GM12878 (cell line): Measurements from ENCODE around the gene FLNC. TPM values are rescaled to one million over a fixed set of nuclear protein-coding genes. Genes with fewer than 3 reads are reported as not detected.

Experiments
- BACH1 ChIP-seq: fragments of 450-650 bp; IDR thresholded peaks from 2 replicates; pipeline ENCODE4 v1.6.1; 2017; ENCODE audit warnings: mild to moderate bottlenecking, borderline replicate concordance
- CBX5 ChIP-seq: sonication (generic); IDR thresholded peaks from 2 replicates; pipeline ENCODE4 v1.6.1; 2016; ENCODE audit warnings: low read depth, moderate library complexity, mild to moderate bottlenecking, inconsistent platforms
- CREM ChIP-seq: IDR thresholded peaks from 2 replicates; pipeline ENCODE4 v1.6.1; 2014; ENCODE audit warnings: antibody characterized with exemption, low read depth
- ESRRA ChIP-seq: IDR thresholded peaks from 2 replicates; pipeline ENCODE4 v1.6.1; 2012; ENCODE audit warnings: mild to moderate bottlenecking, low read length, improper control_type of control experiment
- ETV6 ChIP-seq, 2 experiments: fragments of 450-650 bp in 1 of 2; IDR thresholded peaks in 1 of 2; conservative IDR thresholded peaks in 1 of 2; 2 replicates each; pipeline ENCODE4 v1.6.1; 2014; ENCODE audit warnings: antibody characterized with exemption in 1 of 2, borderline replicate concordance in 1 of 2, low read depth in 1 of 2, mild to moderate bottlenecking in 1 of 2, moderate library complexity in 1 of 2
- FOXM1 ChIP-seq: IDR thresholded peaks from 2 replicates; pipeline ENCODE4 v1.6.1; 2012; ENCODE audit warnings: low read depth, mild to moderate bottlenecking, inconsistent platforms, low read length, moderate library complexity
- IKZF1 ChIP-seq: fragments of 450-650 bp; conservative IDR thresholded peaks from 2 replicates; pipeline ENCODE4 v1.6.1; 2017; ENCODE audit warnings: antibody characterized with exemption, mild to moderate bottlenecking
- IKZF2 ChIP-seq, 2 experiments: fragments of 450-650 bp; IDR thresholded peaks; 2 replicates each; pipeline ENCODE4 v1.6.1; 2017; ENCODE audit warnings: mild to moderate bottlenecking in 2 of 2, moderate library complexity in 2 of 2
- JUNB ChIP-seq: IDR thresholded peaks from 2 replicates; pipeline ENCODE4 v1.6.1; 2016; ENCODE audit warnings: antibody characterized with exemption, mild to moderate bottlenecking
- KDM1A ChIP-seq: fragments of 200-600 bp; sonication (generic); IDR thresholded peaks from 2 replicates; pipeline ENCODE4 v1.6.1; 2016; ENCODE audit warnings: borderline replicate concordance
- LARP7 ChIP-seq: fragments of 450-650 bp; IDR thresholded peaks from 2 replicates; pipeline ENCODE4 v1.6.1; 2017; ENCODE audit warnings: mild to moderate bottlenecking
- MEF2B ChIP-seq: fragments of 450-650 bp; IDR thresholded peaks from 2 replicates; pipeline ENCODE4 v1.6.1; 2018; ENCODE audit warnings: mild to moderate bottlenecking, moderate library complexity; ENCODE audit not compliant: partially characterized antibody, poor library complexity, severe bottlenecking
- NFYB ChIP-seq: IDR thresholded peaks from 2 replicates; pipeline ENCODE4 v1.6.1; 2011; ENCODE audit warnings: low read depth, mild to moderate bottlenecking, low read length, improper control_type of control experiment, moderate library complexity; ENCODE audit not compliant: insufficient read depth
- PAX5 ChIP-seq: IDR thresholded peaks from 2 replicates; pipeline ENCODE4 v1.6.1; 2011; ENCODE audit warnings: low read depth, low read length, borderline replicate concordance
- RB1 ChIP-seq: fragments of 450-650 bp; formaldehyde crosslinking; IDR thresholded peaks from 2 replicates; pipeline ENCODE4 v1.6.1; 2017; ENCODE audit warnings: mild to moderate bottlenecking, borderline replicate concordance
- RUNX3 ChIP-seq: IDR thresholded peaks from 2 replicates; pipeline ENCODE4 v1.6.1; 2012; ENCODE audit warnings: low read length, inconsistent platforms
- SMARCA5 ChIP-seq: fragments of 450-650 bp; IDR thresholded peaks from 2 replicates; pipeline ENCODE4 v1.6.1; 2017; ENCODE audit warnings: mild to moderate bottlenecking
- SP1 ChIP-seq: IDR thresholded peaks from one replicate; pipeline ENCODE4 v1.6.1; 2011; ENCODE audit warnings: low read depth, low read length
- SUPT20H ChIP-seq: IDR thresholded peaks from 2 replicates; pipeline ENCODE4 v1.6.1; 2011; ENCODE audit warnings: low read depth, mild to moderate bottlenecking, low read length, moderate library complexity, borderline replicate concordance; ENCODE audit not compliant: control insufficient read depth
- TCF12 ChIP-seq: IDR thresholded peaks from 2 replicates; pipeline ENCODE4 v1.6.1; 2011; ENCODE audit warnings: low read depth, mild to moderate bottlenecking, low read length
- WRNIP1 ChIP-seq: IDR thresholded peaks from 2 replicates; pipeline ENCODE4 v1.6.1; 2011; ENCODE audit warnings: low read depth, low read length, improper control_type of control experiment, borderline replicate concordance
- YY1 ChIP-seq: IDR thresholded peaks from 2 replicates; pipeline ENCODE4 v1.6.1; 2011; ENCODE audit warnings: low read depth, mild to moderate bottlenecking, low read length
- ZNF274 ChIP-seq: IDR thresholded peaks from one replicate; pipeline ENCODE4 v1.8.0; 2011; ENCODE audit not compliant: insufficient read length, insufficient read depth
- polyA plus RNA-seq, 11 experiments: library from polyadenylated mRNA; depleted of rRNA in 4 of 11; unstranded in 6 of 11; stranded (reverse) in 5 of 11; fragments of >200 nt; fragmentation: Nextera tagmentation in 4 of 11; fragmentation: Illumina TruSeq in 1 of 11; extraction: Ambion mirVana in 4 of 11; extraction: Trizol in 1 of 11; gene quantifications; 1 replicate in 1 of 11; 2 replicates in 10 of 11; pipeline versions ENCODE4 v1.2.1 to v1.2.3, GENCODE V29; 2011 to 2016; ENCODE audit warnings: inconsistent platforms in 2 of 11, missing spikeins in 2 of 11, low read depth in 1 of 11
- total RNA-seq, 4 experiments: library from RNA; depleted of rRNA in 3 of 4; stranded (reverse); fragments of >200 nt in 3 of 4; fragmentation: Illumina TruSeq in 1 of 4; extraction: Trizol in 1 of 4; gene quantifications; 2 replicates each; pipeline versions ENCODE4 v1.2.1 to v1.2.3, GENCODE V29; 2013 to 2021
- TF ChIP-seq, protein P1 (sequence below): fragments of 450-650 bp; IDR thresholded peaks from 2 replicates; pipeline ENCODE4 v1.6.1; 2016; ENCODE audit warnings: mild to moderate bottlenecking
- TF ChIP-seq, protein P2 (sequence below): fragments of 450-650 bp; IDR thresholded peaks from 2 replicates; pipeline ENCODE4 v1.6.1; 2017; ENCODE audit warnings: mild to moderate bottlenecking, moderate library complexity
- TF ChIP-seq, protein P3 (sequence below): IDR thresholded peaks from 2 replicates; pipeline ENCODE4 v1.6.1; 2011; ENCODE audit warnings: mild to moderate bottlenecking, low read depth, low read length, moderate library complexity; ENCODE audit not compliant: insufficient replicate concordance

FLNC gene
- total and polyA plus RNA-seq, 10 of the 15 experiments (the other 5 are each of a cell fraction or from before 2014, with no cell fraction given): 0.01 to 0.21 (median 0.06) TPM; not detected in 3

DNA sequence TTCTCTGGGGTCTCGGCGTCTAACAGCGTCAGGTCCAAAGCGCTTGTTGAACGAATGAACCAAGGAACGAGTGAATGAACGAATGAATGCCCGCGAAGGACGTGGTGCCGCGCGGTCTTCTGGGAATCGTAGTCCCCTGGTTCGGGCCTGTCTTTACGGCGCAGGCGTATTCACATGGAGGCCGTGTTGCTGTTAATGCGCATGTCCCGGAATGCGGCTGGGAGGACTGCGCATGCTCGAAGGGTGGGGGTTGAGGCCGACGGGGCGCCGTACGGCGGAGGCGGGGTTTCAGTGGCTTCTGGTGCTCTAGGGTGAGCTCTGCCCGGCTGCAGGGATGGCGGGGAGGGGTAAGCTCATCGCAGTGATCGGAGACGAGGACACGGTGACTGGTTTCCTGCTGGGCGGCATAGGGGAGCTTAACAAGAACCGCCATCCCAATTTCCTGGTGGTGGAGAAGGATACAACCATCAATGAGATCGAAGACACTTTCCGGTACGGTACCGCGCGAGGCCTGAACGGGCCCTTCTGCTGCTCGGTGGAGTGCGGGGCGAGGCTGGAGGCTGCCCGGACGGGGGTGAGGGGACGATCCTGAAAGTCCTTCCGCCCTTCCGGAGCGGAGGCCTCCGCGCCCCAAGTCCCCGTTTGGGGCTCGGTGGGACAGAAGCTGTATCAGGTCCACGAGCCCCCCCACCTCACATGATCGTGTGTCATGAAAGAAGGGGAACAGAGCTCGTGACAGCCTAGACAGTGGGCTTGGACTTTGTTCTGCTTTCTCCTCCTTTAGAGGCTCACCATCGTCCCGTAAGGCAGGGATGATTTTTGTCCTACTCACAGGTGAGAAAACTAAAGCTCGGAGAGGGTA, 32.6 kb downstream of the FLNC start, which contains the start of gene ATP6V1F (continued):
- TF ChIP-seq, protein P1, sequence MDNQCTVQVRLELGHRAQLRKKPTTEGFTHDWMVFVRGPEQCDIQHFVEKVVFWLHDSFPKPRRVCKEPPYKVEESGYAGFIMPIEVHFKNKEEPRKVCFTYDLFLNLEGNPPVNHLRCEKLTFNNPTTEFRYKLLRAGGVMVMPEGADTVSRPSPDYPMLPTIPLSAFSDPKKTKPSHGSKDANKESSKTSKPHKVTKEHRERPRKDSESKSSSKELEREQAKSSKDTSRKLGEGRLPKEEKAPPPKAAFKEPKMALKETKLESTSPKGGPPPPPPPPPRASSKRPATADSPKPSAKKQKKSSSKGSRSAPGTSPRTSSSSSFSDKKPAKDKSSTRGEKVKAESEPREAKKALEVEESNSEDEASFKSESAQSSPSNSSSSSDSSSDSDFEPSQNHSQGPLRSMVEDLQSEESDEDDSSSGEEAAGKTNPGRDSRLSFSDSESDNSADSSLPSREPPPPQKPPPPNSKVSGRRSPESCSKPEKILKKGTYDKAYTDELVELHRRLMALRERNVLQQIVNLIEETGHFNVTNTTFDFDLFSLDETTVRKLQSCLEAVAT: peak; percentile 68
- TF ChIP-seq BACH1: no peak
- no peak for TF ChIP-seq IKZF2 (IDR thresholded peaks at IDR 0.05)
- TF ChIP-seq WRNIP1: no peak
- no peak for TF ChIP-seq FOXM1
- TF ChIP-seq SMARCA5: peak; percentile 28; the same call in 1 of the 2 replicates
- no peak for TF ChIP-seq NFYB
- peak; percentile 83; the same call in 1 of the 2 replicates for TF ChIP-seq CREM
- TF ChIP-seq JUNB: no peak
- TF ChIP-seq, protein P2, sequence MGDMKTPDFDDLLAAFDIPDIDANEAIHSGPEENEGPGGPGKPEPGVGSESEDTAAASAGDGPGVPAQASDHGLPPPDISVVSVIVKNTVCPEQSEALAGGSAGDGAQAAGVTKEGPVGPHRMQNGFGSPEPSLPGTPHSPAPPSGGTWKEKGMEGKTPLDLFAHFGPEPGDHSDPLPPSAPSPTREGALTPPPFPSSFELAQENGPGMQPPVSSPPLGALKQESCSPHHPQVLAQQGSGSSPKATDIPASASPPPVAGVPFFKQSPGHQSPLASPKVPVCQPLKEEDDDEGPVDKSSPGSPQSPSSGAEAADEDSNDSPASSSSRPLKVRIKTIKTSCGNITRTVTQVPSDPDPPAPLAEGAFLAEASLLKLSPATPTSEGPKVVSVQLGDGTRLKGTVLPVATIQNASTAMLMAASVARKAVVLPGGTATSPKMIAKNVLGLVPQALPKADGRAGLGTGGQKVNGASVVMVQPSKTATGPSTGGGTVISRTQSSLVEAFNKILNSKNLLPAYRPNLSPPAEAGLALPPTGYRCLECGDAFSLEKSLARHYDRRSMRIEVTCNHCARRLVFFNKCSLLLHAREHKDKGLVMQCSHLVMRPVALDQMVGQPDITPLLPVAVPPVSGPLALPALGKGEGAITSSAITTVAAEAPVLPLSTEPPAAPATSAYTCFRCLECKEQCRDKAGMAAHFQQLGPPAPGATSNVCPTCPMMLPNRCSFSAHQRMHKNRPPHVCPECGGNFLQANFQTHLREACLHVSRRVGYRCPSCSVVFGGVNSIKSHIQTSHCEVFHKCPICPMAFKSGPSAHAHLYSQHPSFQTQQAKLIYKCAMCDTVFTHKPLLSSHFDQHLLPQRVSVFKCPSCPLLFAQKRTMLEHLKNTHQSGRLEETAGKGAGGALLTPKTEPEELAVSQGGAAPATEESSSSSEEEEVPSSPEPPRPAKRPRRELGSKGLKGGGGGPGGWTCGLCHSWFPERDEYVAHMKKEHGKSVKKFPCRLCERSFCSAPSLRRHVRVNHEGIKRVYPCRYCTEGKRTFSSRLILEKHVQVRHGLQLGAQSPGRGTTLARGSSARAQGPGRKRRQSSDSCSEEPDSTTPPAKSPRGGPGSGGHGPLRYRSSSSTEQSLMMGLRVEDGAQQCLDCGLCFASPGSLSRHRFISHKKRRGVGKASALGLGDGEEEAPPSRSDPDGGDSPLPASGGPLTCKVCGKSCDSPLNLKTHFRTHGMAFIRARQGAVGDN: no peak
- TF ChIP-seq RUNX3: no peak
- TF ChIP-seq, protein P3, sequence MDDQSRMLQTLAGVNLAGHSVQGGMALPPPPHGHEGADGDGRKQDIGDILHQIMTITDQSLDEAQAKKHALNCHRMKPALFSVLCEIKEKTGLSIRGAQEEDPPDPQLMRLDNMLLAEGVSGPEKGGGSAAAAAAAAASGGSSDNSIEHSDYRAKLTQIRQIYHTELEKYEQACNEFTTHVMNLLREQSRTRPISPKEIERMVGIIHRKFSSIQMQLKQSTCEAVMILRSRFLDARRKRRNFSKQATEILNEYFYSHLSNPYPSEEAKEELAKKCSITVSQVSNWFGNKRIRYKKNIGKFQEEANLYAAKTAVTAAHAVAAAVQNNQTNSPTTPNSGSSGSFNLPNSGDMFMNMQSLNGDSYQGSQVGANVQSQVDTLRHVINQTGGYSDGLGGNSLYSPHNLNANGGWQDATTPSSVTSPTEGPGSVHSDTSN: no peak
- no peak for TF ChIP-seq LARP7
- no peak for TF ChIP-seq ETV6 (conservative IDR thresholded peaks at IDR 0.05 in 1 of 2, IDR thresholded peaks at IDR 0.05 in 1 of 2; ENCODE audit: borderline replicate concordance in 1 of 2, low read depth in 1 of 2)
- peak; percentile 69; the same call in 1 of the 2 replicates for TF ChIP-seq YY1
- no peak for TF ChIP-seq RB1
- no peak for TF ChIP-seq SUPT20H
- peak; percentile 2 for TF ChIP-seq SP1
- TF ChIP-seq PAX5: no peak
- TF ChIP-seq CBX5: no peak
- TF ChIP-seq TCF12: no peak
- no peak for TF ChIP-seq MEF2B
- TF ChIP-seq ZNF274: no peak
- TF ChIP-seq ESRRA: no peak
- TF ChIP-seq KDM1A: no peak
- TF ChIP-seq IKZF1: peak; percentile 97
